ENCODE results near the gene FADS2.

GRCh38 chr11:61820174-61820573 lies 7.9 kb upstream of the FADS2 start:
- TF ChIP-seq ETS1 (IDR thresholded peaks at IDR 0.05) (no peak), CTCF (conservative IDR thresholded peaks at IDR 0.05; ENCODE audit: low read depth in 2 of 2) (no peak), POLR2AphosphoS5 (IDR thresholded peaks at IDR 0.05; ENCODE audit: low read depth) (no peak), EZH2 (IDR thresholded peaks at IDR 0.05; ENCODE audit: low read depth, unreplicated experiment) (no peak), REST (IDR thresholded peaks at IDR 0.05; ENCODE audit: unreplicated experiment) (no peak), CREB1 (CRISPR knock-in tag; IDR thresholded peaks at IDR 0.05; ENCODE audit: low read depth) (no peak), STAT1 (IDR thresholded peaks at IDR 0.05; ENCODE audit: unreplicated experiment) (no peak), EZH2phosphoT487 (IDR thresholded peaks at IDR 0.05; ENCODE audit: unreplicated experiment) (no peak), NANOG (IDR thresholded peaks at IDR 0.05; ENCODE audit: borderline replicate concordance) (no peak), ZNF114 (CRISPR knock-in tag; IDR thresholded peaks at IDR 0.05) (no peak), JUNB (IDR thresholded peaks at IDR 0.05; ENCODE audit: unreplicated experiment) (no peak), ZNF462 (CRISPR knock-in tag; IDR thresholded peaks at IDR 0.05) (no peak)
